ENCODE measurements around the gene LZTFL1.

GRCh38 chr3:45864760-45865519 lies 23.0 kb upstream of the LZTFL1 start:
- TF ChIP-seq CTCF (conservative IDR thresholded peaks at IDR 0.05; ENCODE audit: low read depth, low read length) = no peak
- TF ChIP-seq EZH2 (IDR thresholded peaks at IDR 0.05; ENCODE audit: borderline replicate concordance, low read depth, low read length, poor library complexity, severe bottlenecking) = no peak
